ENCODE results near the gene ATP6V1G3.

DNA sequence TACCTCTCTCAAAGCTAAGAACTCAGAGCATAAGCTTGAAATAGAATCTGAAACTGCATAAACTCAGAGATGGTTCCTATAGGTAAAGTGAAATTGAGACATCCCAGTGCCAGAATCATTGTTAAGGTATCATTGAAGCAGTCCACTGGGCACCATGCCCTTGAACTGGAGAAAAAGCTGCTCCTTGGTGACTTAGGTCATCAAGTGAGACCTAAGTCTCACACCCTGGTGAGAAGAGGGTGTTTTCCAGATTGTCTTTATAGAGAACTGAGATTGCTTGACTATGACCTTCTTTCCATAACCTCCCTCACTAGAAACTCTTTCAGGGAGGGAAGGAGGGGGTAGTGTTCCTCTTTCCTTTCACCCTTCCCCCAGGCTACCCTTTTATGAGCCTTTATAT, 9.4 kb upstream of the ATP6V1G3 start:
- no peak for TF ChIP-seq POLR2A (IDR thresholded peaks at IDR 0.05)
- TF ChIP-seq, protein P1, sequence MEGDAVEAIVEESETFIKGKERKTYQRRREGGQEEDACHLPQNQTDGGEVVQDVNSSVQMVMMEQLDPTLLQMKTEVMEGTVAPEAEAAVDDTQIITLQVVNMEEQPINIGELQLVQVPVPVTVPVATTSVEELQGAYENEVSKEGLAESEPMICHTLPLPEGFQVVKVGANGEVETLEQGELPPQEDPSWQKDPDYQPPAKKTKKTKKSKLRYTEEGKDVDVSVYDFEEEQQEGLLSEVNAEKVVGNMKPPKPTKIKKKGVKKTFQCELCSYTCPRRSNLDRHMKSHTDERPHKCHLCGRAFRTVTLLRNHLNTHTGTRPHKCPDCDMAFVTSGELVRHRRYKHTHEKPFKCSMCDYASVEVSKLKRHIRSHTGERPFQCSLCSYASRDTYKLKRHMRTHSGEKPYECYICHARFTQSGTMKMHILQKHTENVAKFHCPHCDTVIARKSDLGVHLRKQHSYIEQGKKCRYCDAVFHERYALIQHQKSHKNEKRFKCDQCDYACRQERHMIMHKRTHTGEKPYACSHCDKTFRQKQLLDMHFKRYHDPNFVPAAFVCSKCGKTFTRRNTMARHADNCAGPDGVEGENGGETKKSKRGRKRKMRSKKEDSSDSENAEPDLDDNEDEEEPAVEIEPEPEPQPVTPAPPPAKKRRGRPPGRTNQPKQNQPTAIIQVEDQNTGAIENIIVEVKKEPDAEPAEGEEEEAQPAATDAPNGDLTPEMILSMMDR (IDR thresholded peaks at IDR 0.05), result no peak
